Esophagus muscularis mucosa (tissue), 4 donors: ENCODE results near the gene TOMM6. TPM values are rescaled to one million over a fixed set of nuclear protein-coding genes. Genes with fewer than 3 reads are reported as not detected.

Experiments
- DNase-seq: peaks from one replicate; pipeline ENCODE4 v3.0.0-alpha.2; 2017; ENCODE audit errors: extremely low spot score
- H3K27ac ChIP-seq, 4 donors: fragments of 200-600 bp; sonication (generic); replicated peaks in 1 of 4; 1 replicate in 3 of 4; 2 replicates in 1 of 4; pipeline ENCODE4 v1.5.1; 2016 to 2019; ENCODE audit warnings: mild to moderate bottlenecking in 1 of 4
- H3K27me3 ChIP-seq, 4 donors: fragments of 200-600 bp; sonication (generic); one replicate each; pipeline versions ENCODE4 v1.5.1 to v1.6.0; 2016 to 2019
- H3K36me3 ChIP-seq, 4 donors: fragments of 200-600 bp; sonication (generic); one replicate each; pipeline ENCODE4 v1.5.1; 2016 to 2019
- H3K4me1 ChIP-seq, 4 donors: fragments of 200-600 bp; sonication (generic); one replicate each; pipeline ENCODE4 v1.5.1; 2016 to 2019
- H3K4me3 ChIP-seq, 4 donors: fragments of 200-600 bp; sonication (generic); 1 replicate in 2 of 4; 2 replicates in 2 of 4; pipeline ENCODE4 v1.5.1; 2016 to 2019; ENCODE audit warnings: mild to moderate bottlenecking in 4 of 4, moderate library complexity in 1 of 4
- H3K9me3 ChIP-seq, 4 donors: fragments of 200-600 bp; sonication (generic); 1 replicate in 3 of 4; 2 replicates in 1 of 4; pipeline ENCODE4 v1.5.1; 2016 to 2019
- CTCF ChIP-seq, 3 experiments: fragments of 200-600 bp in 2 of 3; fragments of 450-650 bp in 1 of 3; sonication (generic) in 2 of 3; IDR thresholded peaks; one replicate each; pipeline ENCODE4 v1.5.1; 2017 to 2019; ENCODE audit warnings: antibody characterized with exemption in 3 of 3, mild to moderate bottlenecking in 2 of 3, moderate library complexity in 1 of 3
- EP300 ChIP-seq: sonication (generic); formaldehyde crosslinking; IDR thresholded peaks from one replicate; pipeline ENCODE4 v1.6.1; 2017; ENCODE audit warnings: antibody characterized with exemption
- POLR2A ChIP-seq: fragments of 450-650 bp; IDR thresholded peaks from one replicate; pipeline ENCODE4 v1.6.1; 2017; ENCODE audit warnings: antibody characterized with exemption, moderate library complexity, mild to moderate bottlenecking, low read depth
- POLR2AphosphoS5 ChIP-seq, 2 donors: sonication (generic); formaldehyde crosslinking; IDR thresholded peaks; one replicate each; pipeline ENCODE4 v1.6.1; 2017; ENCODE audit warnings: antibody characterized with exemption in 2 of 2
- WGBS: methylation state at CpG from one replicate; pipeline ENCODE4 v1.1.5; 2018; 5-methylcytosine and 5-hydroxymethylcytosine counted together
- intact Hi-C: fragments of 100-400 bp; cut with DNase I; formaldehyde crosslinking; loops from one replicate; pipeline ENCODE4 v1.15.1; 2023
- total RNA-seq, 4 donors: library from RNA; depleted of rRNA; stranded (reverse); fragments of >200 nt; gene quantifications; one replicate each; pipeline versions ENCODE4 v1.1.0 to v1.2.1, GENCODE V29; 2016

The TOMM6 gene
- total RNA-seq, 4 donors from 2014 or later: 52.1 to 117 (median 86.9) TPM

- Histone ChIP-seq H3K27me3 (no peaks in the 10 kb centered on the region), H3K27ac (no peak overlapping the region), H3K4me3 (no peak overlapping the region), H3K4me1 (no peaks in the 10 kb centered on the region), H3K9me3 (no peaks in the 10 kb centered on the region), H3K36me3 (peaks cover 0 to 5% (median 0%) of the 10 kb centered on the region in 4 donors)
- intact Hi-C loops: no loop called here
- no peak for DNase-seq
- 100% methylated on average over 1 of the region's 1 CpG for WGBS
- TF ChIP-seq EP300: no peak
- no peak for TF ChIP-seq POLR2A
- TF ChIP-seq CTCF (IDR thresholded peaks at IDR 0.05): no peak
- no peak for TF ChIP-seq POLR2AphosphoS5 (IDR thresholded peaks at IDR 0.05)
Measured at GRCh38 chr6:41823178-41823577, 35.7 kb downstream of the TOMM6 start.

DNA sequence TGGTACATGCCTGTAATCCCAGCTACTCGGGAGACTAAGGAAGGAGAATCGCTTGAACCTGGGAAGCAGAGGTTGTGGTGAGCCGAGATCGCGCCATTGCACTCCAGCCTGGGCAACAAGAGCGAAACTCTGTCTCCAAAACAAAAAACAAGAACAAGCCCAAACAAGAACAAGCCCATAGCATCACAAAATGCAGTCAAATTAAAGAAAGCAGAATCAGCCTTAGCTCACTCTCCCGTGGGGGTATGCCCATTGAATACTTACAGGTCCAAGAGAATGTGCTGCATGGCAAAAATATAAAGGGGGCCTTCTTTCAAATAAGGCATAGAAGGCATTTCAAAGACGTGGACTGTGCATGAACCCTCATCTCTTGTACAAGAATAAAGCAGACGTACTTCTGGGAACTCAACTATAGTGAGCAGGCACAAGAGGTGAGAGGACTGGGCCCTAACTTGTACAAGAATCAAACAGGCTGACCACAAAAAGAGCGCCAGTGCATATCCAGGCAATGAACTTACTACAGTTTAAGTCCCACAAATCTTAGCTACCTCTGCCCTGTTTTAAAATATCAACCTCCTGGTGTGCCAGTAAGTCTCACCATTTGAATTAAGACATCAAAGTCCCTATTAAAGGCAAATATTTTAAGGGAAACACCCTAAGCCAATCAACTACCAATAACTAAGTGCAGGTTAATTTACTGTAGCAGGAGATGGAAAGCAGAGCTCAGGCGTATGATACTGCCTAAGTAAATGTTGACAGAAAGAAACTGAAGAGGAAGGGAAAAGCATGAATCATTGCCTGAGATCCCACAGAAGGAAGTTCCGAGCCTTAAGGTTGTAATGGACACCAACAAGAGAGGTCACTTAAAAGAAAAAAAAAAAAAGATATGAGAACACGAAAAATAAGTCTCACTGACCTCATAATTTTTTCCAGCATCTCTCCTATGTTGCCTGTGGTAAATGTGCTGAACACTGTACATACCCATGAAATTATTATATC lies 37.4 kb downstream of the TOMM6 start:
- Histone ChIP-seq H3K36me3 (peaks cover 0 to 5% (median 0%) of the 10 kb centered on the region in 4 donors), H3K9me3 (no peaks in the 10 kb centered on the region), H3K4me3 (no peak overlapping the region), H3K27me3 (no peaks in the 10 kb centered on the region), H3K4me1 (no peaks in the 10 kb centered on the region), H3K27ac (no peak overlapping the region)
- no peak for TF ChIP-seq POLR2A
- intact Hi-C loops: no loop called here
- DNase-seq: no peak
- 87% methylated on average over 13 of the region's 13 CpGs for whole genome bisulfite sequencing

GRCh38 chr6:41826343-41827022 lies 39.0 kb downstream of the TOMM6 start:
- WGBS: 95% methylated on average over 2 of the region's 2 CpGs
- no peak overlapping the region for H3K27ac ChIP-seq

DNA sequence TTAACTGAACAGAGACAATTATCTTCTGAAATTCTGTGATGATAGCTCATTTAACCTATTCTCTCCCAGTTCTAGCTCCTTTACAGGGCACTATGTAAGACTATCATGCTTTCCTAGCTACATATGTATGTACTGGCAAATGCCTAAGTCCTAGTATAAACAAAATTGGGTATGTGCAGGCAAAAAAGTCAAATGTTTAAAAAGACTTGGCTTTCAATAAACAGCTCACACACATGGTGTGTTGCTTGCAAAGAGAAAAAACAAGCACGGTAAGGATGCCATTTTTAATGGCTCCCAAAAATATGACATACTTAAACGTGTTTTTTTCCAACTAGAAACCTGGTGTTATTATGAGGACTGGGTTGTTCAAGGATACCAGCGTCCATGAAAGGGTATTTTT lies 44.8 kb downstream of the TOMM6 start:
- intact Hi-C loops: no loop called here
- 85% methylated on average over 3 of the region's 3 CpGs for WGBS
- no peak overlapping the region for H3K27ac ChIP-seq

More at GRCh38 chr6:41826343-41827022, 39.0 kb downstream of the TOMM6 start:
- H3K27me3 ChIP-seq: no peaks in the 10 kb centered on the region
- TF ChIP-seq CTCF (IDR thresholded peaks at IDR 0.05) (no peak), POLR2A (no peak), EP300 (no peak), POLR2AphosphoS5 (IDR thresholded peaks at IDR 0.05) (no peak)
- no peak overlapping the region for H3K4me3 ChIP-seq
- DNase-seq: no peak
- intact Hi-C loops: no loop called here
- H3K36me3 ChIP-seq: peaks cover 0 to 5% (median 0%) of the 10 kb centered on the region in 4 donors
- no peaks in the 10 kb centered on the region for H3K9me3 ChIP-seq
- no peaks in the 10 kb centered on the region for H3K4me1 ChIP-seq

More for the DNA sequence above, 44.8 kb downstream of the TOMM6 start:
- Histone ChIP-seq H3K4me3 (no peak overlapping the region), H3K9me3 (no peaks in the 10 kb centered on the region), H3K27me3 (no peaks in the 10 kb centered on the region), H3K36me3 (no peaks in the 10 kb centered on the region), H3K4me1 (no peaks in the 10 kb centered on the region)
- no peak for DNase-seq
- TF ChIP-seq CTCF (IDR thresholded peaks at IDR 0.05): no peak
- TF ChIP-seq EP300: no peak
- no peak for TF ChIP-seq POLR2AphosphoS5 (IDR thresholded peaks at IDR 0.05)
